ENCODE data around the gene PHLDA2. TPM values are rescaled to one million over a fixed set of nuclear protein-coding genes. Genes with fewer than 3 reads are reported as not detected.
A peak's percentile ranks its signal among the peaks of the same experiment; 100 is the strongest.

PHLDA2 gene
- total RNA-seq, 6 experiments from 2014 or later = 102 to 149 (median 125) TPM

GRCh38 chr11:2889362-2890273 lies 39.6 kb downstream of the PHLDA2 start:
- Mint-ChIP-seq H3K4me3 (no peak overlapping the region), H3K27ac (no peak overlapping the region)

GRCh38 chr11:2888266-2888968 lies 40.8 kb downstream of the PHLDA2 start:
- DNase-seq = peak; percentile 70
- TF ChIP-seq CTCF (IDR thresholded peaks at IDR 0.05) = peak; percentile 99
- Mint-ChIP-seq H3K27ac (no peak overlapping the region), H3K27me3 (ENCODE audit: insufficient read depth) (peaks cover 6% of the 10 kb centered on the region), H3K36me3 (ENCODE audit: low read depth) (no peaks in the 10 kb centered on the region), H3K4me1 (ENCODE audit: low read depth) (peaks cover 7% of the 10 kb centered on the region), H3K4me3 (no peak overlapping the region), H3K9me3 (no peaks in the 10 kb centered on the region)

More at GRCh38 chr11:2889362-2890273, 39.6 kb downstream of the PHLDA2 start:
- H3K9me3 Mint-ChIP-seq = no peaks in the 10 kb centered on the region
- TF ChIP-seq CTCF (IDR thresholded peaks at IDR 0.05) = no peak
- H3K4me1 Mint-ChIP-seq (ENCODE audit: low read depth) = peaks cover 7% of the 10 kb centered on the region
- H3K27me3 Mint-ChIP-seq (ENCODE audit: insufficient read depth) = peaks cover 4% of the 10 kb centered on the region
- H3K36me3 Mint-ChIP-seq (ENCODE audit: low read depth) = no peaks in the 10 kb centered on the region
- no peak for DNase-seq

- DNase-seq = no peak
- no peak overlapping the region for H3K4me3 Mint-ChIP-seq
- H3K9me3 Mint-ChIP-seq = no peaks in the 10 kb centered on the region
Measured at GRCh38 chr11:2887515-2888195, 41.6 kb downstream of the PHLDA2 start.

GRCh38 chr11:2886936-2887335 lies 42.3 kb downstream of the PHLDA2 start:
- no peak overlapping the region for H3K4me3 Mint-ChIP-seq
- H3K9me3 Mint-ChIP-seq = no peaks in the 10 kb centered on the region
- no peak for TF ChIP-seq CTCF (IDR thresholded peaks at IDR 0.05)
- H3K27me3 Mint-ChIP-seq (ENCODE audit: insufficient read depth) = peaks cover 16% of the 10 kb centered on the region
- H3K4me1 Mint-ChIP-seq (ENCODE audit: low read depth) = peaks cover 5% of the 10 kb centered on the region
- no peak for DNase-seq
- H3K27ac Mint-ChIP-seq = no peak overlapping the region
- no peaks in the 10 kb centered on the region for H3K36me3 Mint-ChIP-seq (ENCODE audit: low read depth)

More at GRCh38 chr11:2887515-2888195, 41.6 kb downstream of the PHLDA2 start:
- Mint-ChIP-seq H3K4me1 (ENCODE audit: low read depth) (peaks cover 7% of the 10 kb centered on the region), H3K27ac (no peak overlapping the region), H3K36me3 (ENCODE audit: low read depth) (no peaks in the 10 kb centered on the region), H3K27me3 (ENCODE audit: insufficient read depth) (peaks cover 13% of the 10 kb centered on the region)
- TF ChIP-seq CTCF (IDR thresholded peaks at IDR 0.05) = no peak

- Mint-ChIP-seq H3K9me3 (no peaks in the 10 kb centered on the region), H3K27me3 (ENCODE audit: insufficient read depth) (peaks cover 19% of the 10 kb centered on the region), H3K36me3 (ENCODE audit: low read depth) (no peaks in the 10 kb centered on the region), H3K27ac (no peak overlapping the region), H3K4me3 (no peak overlapping the region), H3K4me1 (ENCODE audit: low read depth) (no peaks in the 10 kb centered on the region)
- DNase-seq = no peak
- peak; percentile 37; the same call in 1 of the 2 replicates for TF ChIP-seq CTCF (IDR thresholded peaks at IDR 0.05)
Measured at GRCh38 chr11:2886191-2886894, 42.9 kb downstream of the PHLDA2 start.

Data from HFFc6 (cell line).